B cell (primary cell): Measurements from ENCODE around the gene HSPB6.
"Not testable (repeated sequence)": the region's sequence is repeated elsewhere in the genome, so short reads cannot be mapped to it uniquely, and the experiment has no call there.

Experiments used
- CTCF ChIP-seq: fragments of 200-600 bp; IDR thresholded peaks from one replicate; pipeline ENCODE4 v1.8.0; 2022; ENCODE audit warnings: antibody characterized with exemption, mild to moderate bottlenecking
- EZH2 ChIP-seq: IDR thresholded peaks from 2 replicates; pipeline ENCODE4 v1.6.1; 2012; ENCODE audit warnings: borderline replicate concordance, low read depth, mild to moderate bottlenecking, moderate library complexity, low read length; ENCODE audit not compliant: insufficient read depth, poor library complexity, severe bottlenecking

GRCh38 chr19:35724132-35724531 is 32.7 kb downstream of the HSPB6 start:
- TF ChIP-seq CTCF, EZH2: not testable (repeated sequence)
